Choroid plexus epithelial cell (primary cell): Measurements from ENCODE around the gene ACACA.

Experiments used
- DNase-seq: peaks from one replicate; pipeline ENCODE4 v3.0.0-alpha.2; 2010; ENCODE audit warnings: low read depth
- H3K4me3 ChIP-seq: 2 replicates; pipeline ENCODE4 v1.5.1; 2011; ENCODE audit warnings: low read depth, mild to moderate bottlenecking, control low read depth, low read length, moderate library complexity
- CTCF ChIP-seq: conservative IDR thresholded peaks from 2 replicates; pipeline ENCODE4 v1.5.1; 2011; ENCODE audit warnings: low read depth, mild to moderate bottlenecking, control low read depth, inconsistent platforms, low read length, moderate library complexity

ACACA gene

DNA sequence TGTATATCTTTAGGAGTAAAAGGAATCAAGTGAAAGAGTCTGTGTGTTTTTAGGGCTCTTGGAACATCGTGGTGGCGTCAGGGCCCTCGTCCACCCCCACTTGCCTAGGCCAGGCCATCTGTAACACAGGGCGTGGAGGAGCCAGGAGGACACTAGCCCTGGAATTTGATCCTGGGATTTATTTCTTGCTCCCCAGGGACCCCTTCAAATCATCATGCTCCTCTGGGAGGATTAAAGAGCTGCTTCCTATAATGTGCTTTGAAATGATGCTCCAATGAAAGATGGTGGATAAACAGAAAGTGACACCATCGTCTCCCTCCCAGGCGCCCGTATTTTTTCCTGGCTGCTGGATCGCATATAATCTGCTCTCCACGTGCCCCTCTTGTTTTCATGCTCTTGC, 344.6 kb downstream of the ACACA start:
- TF ChIP-seq CTCF, result no peak
- DNase-seq, result no peak
- H3K4me3 ChIP-seq, result no peak overlapping the region

DNA sequence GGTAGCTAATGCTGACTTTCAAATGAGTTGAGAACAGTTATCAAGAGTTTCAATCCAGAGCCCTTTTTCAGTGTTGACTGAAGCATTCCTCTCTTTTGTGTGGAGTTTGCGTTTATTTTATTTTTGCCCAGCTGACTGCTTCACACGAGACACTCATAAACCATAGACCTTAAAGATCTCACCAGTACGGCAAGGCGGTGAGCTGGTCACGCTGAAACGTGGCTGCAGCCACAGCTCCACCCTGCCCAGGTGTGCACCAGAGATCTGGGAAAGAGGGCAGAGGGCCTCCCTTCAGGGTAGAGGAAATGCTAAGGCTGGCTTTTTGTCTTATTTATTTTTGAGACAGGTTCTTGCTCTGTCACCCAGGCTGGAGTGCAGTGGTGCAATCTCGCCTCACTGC, 345.7 kb downstream of the ACACA start:
- no peak for DNase-seq
- no peak overlapping the region for H3K4me3 ChIP-seq
- TF ChIP-seq CTCF, result no peak

- DNase-seq, result no peak
- no peak overlapping the region for H3K4me3 ChIP-seq
- no peak for TF ChIP-seq CTCF
Observed at GRCh38 chr17:37060094-37060493, 346.5 kb downstream of the ACACA start.

DNA sequence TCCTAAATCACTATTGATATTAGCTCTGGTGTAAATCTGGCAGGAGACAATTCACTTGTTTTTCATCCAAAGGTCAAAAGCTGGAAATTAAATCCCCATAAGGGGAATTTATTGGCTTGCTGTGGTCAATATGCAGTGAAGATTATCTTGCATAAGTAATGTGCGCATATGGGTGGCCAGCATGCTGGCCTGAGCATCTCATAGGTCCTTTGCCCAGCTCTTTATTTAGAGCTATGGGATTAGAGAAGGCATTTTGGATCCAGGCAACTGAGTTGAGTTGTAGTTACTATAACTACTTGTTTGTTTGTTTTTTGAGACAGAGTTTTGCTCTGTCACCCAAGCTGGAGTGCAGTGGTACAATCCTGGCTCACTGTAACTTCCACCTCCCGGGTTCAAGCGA, 347.1 kb downstream of the ACACA start:
- no peak for TF ChIP-seq CTCF
- DNase-seq, result no peak
- no peak overlapping the region for H3K4me3 ChIP-seq

- no peak for DNase-seq
- no peak overlapping the region for H3K4me3 ChIP-seq
- no peak for TF ChIP-seq CTCF
Observed at GRCh38 chr17:37056622-37057021, 350.0 kb downstream of the ACACA start.

DNA sequence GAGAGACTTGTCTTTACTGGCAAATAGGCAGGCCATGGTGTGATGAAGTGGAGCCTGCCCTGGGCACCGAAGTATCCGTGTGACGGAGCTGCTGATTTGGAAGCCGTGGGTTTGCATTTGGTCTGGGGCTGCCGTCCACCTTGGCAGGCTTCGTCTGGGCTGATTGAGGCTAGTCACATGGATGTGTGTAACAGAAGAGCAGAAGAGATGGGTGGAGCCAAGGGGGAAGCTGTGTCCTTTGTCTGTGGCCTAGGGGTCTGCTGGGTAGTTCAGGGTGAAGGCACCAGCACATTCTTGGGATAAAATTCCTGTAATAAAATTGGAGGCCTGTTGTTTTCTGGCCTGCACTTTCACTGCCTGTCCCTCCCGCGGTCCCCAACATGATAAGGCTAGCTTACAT, 351.7 kb downstream of the ACACA start:
- TF ChIP-seq CTCF, result no peak
- H3K4me3 ChIP-seq, result no peak overlapping the region
- DNase-seq, result no peak

DNA sequence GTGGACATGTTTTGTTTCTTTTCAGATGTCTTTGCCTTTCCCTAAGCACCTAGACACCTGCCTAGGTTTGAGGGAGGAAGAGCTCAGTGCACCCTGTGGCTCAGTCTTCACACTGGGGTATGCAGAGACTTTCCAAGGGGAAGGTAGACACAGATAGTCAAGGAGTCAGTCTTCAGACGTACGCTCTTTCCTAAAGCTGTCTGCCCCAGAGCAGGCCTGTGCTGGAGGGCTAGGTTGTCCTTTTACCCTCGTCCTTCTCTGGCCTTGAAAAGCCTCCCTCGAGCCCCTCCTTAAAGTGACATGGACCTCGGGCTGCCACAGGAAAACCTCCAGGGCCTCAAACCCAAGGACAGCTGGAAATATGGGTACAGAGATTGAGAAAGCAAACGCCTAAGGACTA, 354.2 kb downstream of the ACACA start:
- no peak for TF ChIP-seq CTCF
- DNase-seq, result no peak
- no peak overlapping the region for H3K4me3 ChIP-seq
